Measurements from ENCODE around the gene SDR9C7.
"Not testable (repeated sequence)": the region's sequence is repeated elsewhere in the genome, so short reads cannot be mapped to it uniquely, and the experiment has no call there.

Gene SDR9C7

GRCh38 chr12:56914256-56914655, 20.0 kb downstream of the SDR9C7 start:
- FAIRE-seq = peak; percentile 98

GRCh38 chr12:56909403-56909802, 24.8 kb downstream of the SDR9C7 start:
- not testable (repeated sequence) for FAIRE-seq

GRCh38 chr12:56908136-56908535, 26.1 kb downstream of the SDR9C7 start:
- no peak for FAIRE-seq

- FAIRE-seq = no peak
Observed at GRCh38 chr12:56905852-56906251, 28.4 kb downstream of the SDR9C7 start.

- no peak for FAIRE-seq
Observed at GRCh38 chr12:56903374-56903773, 30.8 kb downstream of the SDR9C7 start.

- FAIRE-seq = not testable (repeated sequence)
Observed at GRCh38 chr12:56901313-56901712, 32.9 kb downstream of the SDR9C7 start.

GRCh38 chr12:56900583-56900982, 33.6 kb downstream of the SDR9C7 start:
- no peak for FAIRE-seq

GRCh38 chr12:56898938-56899337, 35.3 kb downstream of the SDR9C7 start:
- no peak for FAIRE-seq

- FAIRE-seq = no peak
Observed at GRCh38 chr12:56897844-56898361, 36.3 kb downstream of the SDR9C7 start.

- no peak for FAIRE-seq
Observed at GRCh38 chr12:56896082-56896481, 38.1 kb downstream of the SDR9C7 start.

GRCh38 chr12:56894698-56895368, 39.4 kb downstream of the SDR9C7 start:
- FAIRE-seq = no peak

- FAIRE-seq = not testable (repeated sequence)
Observed at GRCh38 chr12:56891885-56892284, 42.3 kb downstream of the SDR9C7 start.

GRCh38 chr12:56886319-56886718, 47.9 kb downstream of the SDR9C7 start:
- no peak for FAIRE-seq

GRCh38 chr12:56885316-56885715, 48.9 kb downstream of the SDR9C7 start:
- no peak for FAIRE-seq

- no peak for FAIRE-seq
Observed at GRCh38 chr12:56884421-56884820, 49.8 kb downstream of the SDR9C7 start.

GRCh38 chr12:56882407-56882806, 51.8 kb downstream of the SDR9C7 start:
- FAIRE-seq = not testable (repeated sequence)

- FAIRE-seq = no peak
Observed at GRCh38 chr12:56880125-56880992, 53.8 kb downstream of the SDR9C7 start.

- FAIRE-seq = not testable (repeated sequence)
Observed at GRCh38 chr12:56879240-56880124, 54.7 kb downstream of the SDR9C7 start.

- no peak for FAIRE-seq
Observed at GRCh38 chr12:56878010-56878339, 56.2 kb downstream of the SDR9C7 start.

- FAIRE-seq = no peak
Observed at GRCh38 chr12:56877195-56878009, 56.8 kb downstream of the SDR9C7 start.

- FAIRE-seq = no peak
Observed at GRCh38 chr12:56874821-56875220, 59.4 kb downstream of the SDR9C7 start.

GRCh38 chr12:56873382-56873781, 60.8 kb downstream of the SDR9C7 start:
- FAIRE-seq = no peak

Data from colon (tissue), 2 donors.